NT2/D1 (cell line): Measurements from ENCODE around the gene SMIM31.
A peak's percentile ranks its signal among the peaks of the same experiment; 100 is the strongest.

Experiments used
- DNase-seq: peaks from one replicate; pipeline ENCODE4 v3.0.0-alpha.2; 2011; ENCODE audit warnings: low read depth, low spot score
- H3K27me3 ChIP-seq: 2 replicates; pipeline ENCODE4 v1.6.0; 2011; ENCODE audit warnings: mild to moderate bottlenecking; ENCODE audit not compliant: insufficient read length, insufficient read depth
- H3K36me3 ChIP-seq: 2 replicates; pipeline ENCODE4 v1.6.1; 2011; ENCODE audit warnings: mild to moderate bottlenecking, low read length, mixed read lengths; ENCODE audit not compliant: insufficient read depth, insufficient read length
- H3K4me1 ChIP-seq: 2 replicates; pipeline ENCODE4 v1.5.1; 2011; ENCODE audit not compliant: insufficient read depth, insufficient read length
- H3K4me3 ChIP-seq: 2 replicates; pipeline ENCODE4 v1.5.1; 2011; ENCODE audit warnings: low read depth; ENCODE audit not compliant: insufficient read length
- H3K9ac ChIP-seq: 2 replicates; pipeline ENCODE4 v1.6.0; 2011; ENCODE audit warnings: low read depth; ENCODE audit not compliant: insufficient read length
- H3K9me3 ChIP-seq: 2 replicates; pipeline ENCODE4 v1.5.1; 2011; ENCODE audit warnings: mild to moderate bottlenecking, low read length; ENCODE audit not compliant: insufficient read depth
- SUZ12 ChIP-seq: IDR thresholded peaks from 2 replicates; pipeline ENCODE4 v1.6.1; 2011; ENCODE audit not compliant: insufficient read length, insufficient read depth; ENCODE audit errors: extremely low read depth
- YY1 ChIP-seq: IDR thresholded peaks from 2 replicates; pipeline ENCODE4 v1.6.1; 2011; ENCODE audit not compliant: insufficient read length, insufficient read depth
- ZNF274 ChIP-seq: IDR thresholded peaks from 2 replicates; pipeline ENCODE4 v1.6.1; 2011; ENCODE audit warnings: mild to moderate bottlenecking, low read depth, low read length

SMIM31 gene

GRCh38 chr4:164765833-164766232, 11.9 kb downstream of the SMIM31 start:
- TF ChIP-seq ZNF274 (no peak), YY1 (no peak), SUZ12 (no peak)

GRCh38 chr4:164768516-164768915, 14.6 kb downstream of the SMIM31 start:
- H3K36me3 ChIP-seq: no peaks in the 10 kb centered on the region
- no peak overlapping the region for H3K9ac ChIP-seq
- DNase-seq: no peak
- no peaks in the 10 kb centered on the region for H3K27me3 ChIP-seq
- no peaks in the 10 kb centered on the region for H3K4me1 ChIP-seq
- TF ChIP-seq ZNF274: no peak
- no peak for TF ChIP-seq SUZ12
- TF ChIP-seq YY1: no peak
- H3K9me3 ChIP-seq: no peaks in the 10 kb centered on the region
- no peak overlapping the region for H3K4me3 ChIP-seq

More at GRCh38 chr4:164765833-164766232, 11.9 kb downstream of the SMIM31 start:
- H3K9ac ChIP-seq: no peak overlapping the region
- no peaks in the 10 kb centered on the region for H3K27me3 ChIP-seq
- no peaks in the 10 kb centered on the region for H3K36me3 ChIP-seq
- no peaks in the 10 kb centered on the region for H3K4me1 ChIP-seq
- no peaks in the 10 kb centered on the region for H3K9me3 ChIP-seq
- H3K4me3 ChIP-seq: no peak overlapping the region
- no peak for DNase-seq

DNA sequence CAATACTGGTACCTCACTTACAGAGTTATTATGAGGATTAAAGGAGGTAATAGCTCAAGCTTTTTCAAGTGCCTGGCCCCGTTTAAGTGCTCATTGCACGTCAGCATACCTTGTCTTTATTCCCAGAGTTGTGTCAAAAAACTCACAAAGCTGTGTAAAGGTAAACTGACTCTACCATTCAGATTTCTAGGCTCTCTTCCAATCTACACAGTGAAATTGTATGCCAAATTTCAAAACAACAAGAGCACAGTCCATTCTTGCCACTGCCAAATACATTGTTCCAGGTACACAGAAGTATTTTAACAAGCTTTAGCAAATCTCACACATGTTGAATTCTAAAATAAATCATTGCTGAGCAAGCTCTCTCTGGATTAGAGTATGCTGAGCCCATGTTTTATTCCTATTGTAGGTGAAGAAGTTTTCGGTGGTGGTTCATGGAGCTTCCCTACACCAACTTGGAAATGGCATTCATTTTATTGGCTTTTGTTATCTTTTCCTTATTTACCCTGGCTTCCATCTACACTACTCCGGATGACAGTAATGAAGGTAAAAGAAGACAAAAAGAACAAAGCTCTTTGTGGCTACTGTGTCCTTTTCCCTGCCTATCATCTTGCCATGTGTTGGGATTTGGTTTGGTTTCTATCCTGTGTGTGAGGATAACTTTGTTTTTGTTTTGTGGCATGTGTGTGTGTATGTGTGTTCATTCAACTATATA, 16.2 kb downstream of the SMIM31 start:
- H3K27me3 ChIP-seq: no peaks in the 10 kb centered on the region
- TF ChIP-seq YY1 (no peak), ZNF274 (no peak), SUZ12 (no peak)
- H3K4me3 ChIP-seq: no peak overlapping the region
- H3K9me3 ChIP-seq: no peaks in the 10 kb centered on the region
- no peak overlapping the region for H3K9ac ChIP-seq
- no peaks in the 10 kb centered on the region for H3K4me1 ChIP-seq
- DNase-seq: no peak
- H3K36me3 ChIP-seq: no peaks in the 10 kb centered on the region

DNA sequence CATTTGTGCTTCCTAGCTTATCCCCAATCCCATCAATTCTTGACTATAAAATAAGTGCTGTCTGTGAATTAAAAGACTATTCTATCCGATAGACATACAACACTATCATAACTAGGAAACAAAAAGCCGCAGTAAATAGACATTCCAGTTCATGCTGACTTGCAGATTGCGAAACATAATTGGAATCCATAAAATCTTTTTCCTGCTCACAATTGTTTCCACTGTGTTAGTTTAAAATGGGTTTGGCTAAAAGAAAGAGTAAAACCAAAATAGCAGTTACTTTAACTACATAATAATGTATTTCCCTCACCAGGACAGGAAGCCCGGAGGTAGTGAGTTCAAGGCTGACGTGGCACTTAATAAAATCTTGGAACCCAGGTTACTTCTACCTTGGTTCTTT, 17.2 kb downstream of the SMIM31 start:
- Histone ChIP-seq H3K9me3 (no peaks in the 10 kb centered on the region), H3K36me3 (no peaks in the 10 kb centered on the region), H3K4me1 (no peaks in the 10 kb centered on the region), H3K9ac (no peak overlapping the region), H3K27me3 (no peaks in the 10 kb centered on the region), H3K4me3 (no peak overlapping the region)
- no peak for TF ChIP-seq SUZ12
- TF ChIP-seq YY1: no peak
- no peak for TF ChIP-seq ZNF274
- DNase-seq: no peak

- H3K4me3 ChIP-seq: no peak overlapping the region
- H3K4me1 ChIP-seq: no peaks in the 10 kb centered on the region
- H3K9ac ChIP-seq: no peak overlapping the region
- no peaks in the 10 kb centered on the region for H3K27me3 ChIP-seq
- DNase-seq: no peak
- TF ChIP-seq YY1 (no peak), SUZ12 (no peak), ZNF274 (no peak)
- no peaks in the 10 kb centered on the region for H3K36me3 ChIP-seq
- no peaks in the 10 kb centered on the region for H3K9me3 ChIP-seq
Observed at GRCh38 chr4:164772076-164772475, 18.1 kb downstream of the SMIM31 start.

GRCh38 chr4:164779080-164779479, 25.1 kb downstream of the SMIM31 start:
- TF ChIP-seq SUZ12: no peak
- no peak for TF ChIP-seq ZNF274
- no peak for TF ChIP-seq YY1
- no peak overlapping the region for H3K9ac ChIP-seq
- DNase-seq: no peak
- no peaks in the 10 kb centered on the region for H3K9me3 ChIP-seq
- H3K36me3 ChIP-seq: no peaks in the 10 kb centered on the region
- H3K4me1 ChIP-seq: no peaks in the 10 kb centered on the region
- no peak overlapping the region for H3K4me3 ChIP-seq
- no peaks in the 10 kb centered on the region for H3K27me3 ChIP-seq

DNA sequence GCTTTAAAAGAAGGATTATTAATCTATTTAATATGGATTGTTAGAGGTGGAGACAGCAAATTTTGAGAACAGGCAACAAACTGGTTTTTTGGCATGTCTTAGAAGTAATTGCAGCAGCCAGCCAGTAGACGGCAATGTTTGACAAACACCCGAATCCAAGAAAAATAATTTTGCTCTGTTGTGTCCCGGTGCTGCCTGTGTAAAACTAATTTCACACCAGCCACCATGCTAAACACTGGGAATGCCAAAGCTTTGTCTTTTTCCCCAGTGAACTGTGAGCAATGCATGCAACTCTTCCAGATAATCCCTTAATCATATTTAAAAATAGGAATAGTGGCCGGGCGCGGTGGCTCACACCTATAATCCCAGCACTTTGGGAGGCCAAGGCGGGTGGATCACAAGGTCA, 25.9 kb downstream of the SMIM31 start:
- no peaks in the 10 kb centered on the region for H3K27me3 ChIP-seq
- peak; percentile 35 for DNase-seq
- no peaks in the 10 kb centered on the region for H3K36me3 ChIP-seq
- H3K9me3 ChIP-seq: no peaks in the 10 kb centered on the region
- no peak overlapping the region for H3K4me3 ChIP-seq
- H3K4me1 ChIP-seq: no peaks in the 10 kb centered on the region
- H3K9ac ChIP-seq: no peak overlapping the region
- TF ChIP-seq SUZ12: no peak
- no peak for TF ChIP-seq YY1
- no peak for TF ChIP-seq ZNF274
